AG04449 (cell line): ENCODE results near the gene CLEC4A.
"Not testable (repeated sequence)": the region's sequence is repeated elsewhere in the genome, so short reads cannot be mapped to it uniquely, and the experiment has no call there.

ENCODE experiments used
- CTCF ChIA-PET: fragments of 350-600 bp; formaldehyde crosslinking; extraction: SDS; loops from one replicate; lab custom pipeline; 2021; ENCODE audit warnings: antibody characterized with exemption; lab: Yijun Ruan, JAX
- POLR2A ChIA-PET: fragments of 400-600, 350-600 bp; formaldehyde crosslinking; extraction: SDS; loops from one replicate; lab custom pipeline; 2020; ENCODE audit warnings: antibody characterized with exemption, inconsistent platforms; lab: Yijun Ruan, JAX
- DNase-seq: peaks from one replicate; pipeline ENCODE4 v3.0.0-alpha.2; 2010; ENCODE audit warnings: low read depth, low spot score
- H3K4me3 ChIP-seq: 2 replicates; pipeline ENCODE4 v1.5.1; 2011; ENCODE audit warnings: low read depth, mild to moderate bottlenecking, control low read depth, low read length
- CTCF ChIP-seq: IDR thresholded peaks from one replicate; pipeline ENCODE4 v1.5.1; 2011; ENCODE audit warnings: mild to moderate bottlenecking, moderate library complexity, low read length, control low read depth, inconsistent platforms; ENCODE audit not compliant: insufficient read depth; ENCODE audit errors: missing control alignments

Gene CLEC4A

DNA sequence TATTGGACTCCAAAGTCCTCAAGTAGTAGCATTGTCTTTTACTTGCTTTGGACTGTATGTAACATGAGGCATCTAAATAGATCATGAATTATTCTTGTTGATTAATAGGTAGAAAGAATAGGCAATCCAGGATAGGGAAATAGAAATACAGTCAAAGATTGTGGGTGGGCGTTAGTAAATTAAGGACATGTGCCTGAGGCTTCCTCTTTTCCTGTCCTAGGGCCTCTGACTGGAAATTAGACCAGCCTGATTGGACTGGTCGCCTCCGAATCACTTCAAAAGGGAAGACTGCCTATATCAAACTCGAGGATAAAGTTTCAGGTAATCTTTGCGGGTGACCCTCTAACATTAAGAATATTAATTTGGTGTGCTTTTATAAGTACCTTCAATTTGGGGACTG is 33.7 kb upstream of the CLEC4A start:
- ChIA-PET POLR2A (no interaction called here), CTCF (no interaction called here)
- TF ChIP-seq CTCF, result no peak
- DNase-seq, result no peak
- H3K4me3 ChIP-seq, result no peak overlapping the region

- no peak overlapping the region for H3K4me3 ChIP-seq
- CTCF ChIA-PET, result interaction anchor here (1.5 to 4.5 kb wide), 3 partner anchors 10 to 139 kb away, joined by 5 to 31 read pairs (median 8); no protein-coding TSS in a partner anchor
- DNase-seq, result no peak
- TF ChIP-seq CTCF, result no peak
- POLR2A ChIA-PET, result no interaction called here
These were observed 30.1 kb upstream of the CLEC4A start for GRCh38 chr12:8093291-8093690.

- no peak overlapping the region for H3K4me3 ChIP-seq
- DNase-seq, result no peak
- ChIA-PET POLR2A (no interaction called here), CTCF (interaction anchor here (4.1 kb wide), 1 partner anchor 12 kb away, joined by 26 read pairs; no protein-coding TSS in a partner anchor)
- TF ChIP-seq CTCF, result no peak
These were observed 27.0 kb upstream of the CLEC4A start for GRCh38 chr12:8096281-8096915.

- DNase-seq, result no peak
- CTCF ChIA-PET, result interaction anchor here (1.9 to 4.1 kb wide), 2 partner anchors 9 to 138 kb away, joined by 9 to 26 read pairs; no protein-coding TSS in a partner anchor
These were observed 24.2 kb upstream of the CLEC4A start for GRCh38 chr12:8099235-8099634.

DNA sequence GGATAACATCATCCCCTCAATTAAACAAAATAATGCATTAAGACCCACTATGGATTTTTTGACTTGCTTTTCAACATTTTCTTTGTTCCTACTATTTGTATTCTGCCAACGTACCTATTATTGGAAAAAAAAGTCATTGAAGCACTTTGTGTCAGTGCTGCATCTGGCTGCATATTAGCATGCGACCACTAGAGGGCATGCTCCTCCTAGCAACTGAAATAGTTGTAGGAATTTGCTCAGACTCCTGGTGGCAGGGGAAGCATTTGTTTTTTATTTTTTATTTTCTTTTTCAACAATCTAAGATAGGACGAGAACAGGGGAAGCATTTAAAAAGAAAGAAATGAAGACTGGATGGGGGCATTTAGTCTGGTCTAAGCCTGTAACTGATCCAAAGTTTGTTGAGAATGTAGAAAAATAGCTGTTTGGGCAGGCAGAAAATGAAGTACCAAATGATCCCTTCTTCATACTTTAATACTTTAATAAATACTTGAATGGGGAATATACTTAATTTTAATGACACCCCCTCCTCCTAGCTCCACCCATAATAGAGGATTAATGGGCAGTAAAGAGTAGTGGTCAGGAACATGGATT is 14.5 kb upstream of the CLEC4A start:
- H3K4me3 ChIP-seq, result no peak overlapping the region
- ChIA-PET POLR2A (no interaction called here), CTCF (interaction anchor here (0.6 to 5.4 kb wide), 32 partner anchors 8 to 129 kb away, joined by 3 to 77 read pairs (median 4); partner anchors contain the start of genes C3AR1, CLEC4A, FAM90A1 and ZNF705A)
- peak; percentile 40 for DNase-seq
- TF ChIP-seq CTCF, result peak; percentile 92

More at GRCh38 chr12:8099235-8099634, 24.2 kb upstream of the CLEC4A start:
- H3K4me3 ChIP-seq, result no peak overlapping the region
- no peak for TF ChIP-seq CTCF
- POLR2A ChIA-PET, result no interaction called here

- not testable (repeated sequence) for H3K4me3 ChIP-seq
These were observed 10.3 kb upstream of the CLEC4A start for GRCh38 chr12:8113117-8113516.

More at GRCh38 chr12:8113117-8113516, 10.3 kb upstream of the CLEC4A start:
- POLR2A ChIA-PET, DNase-seq: not testable (repeated sequence)
- CTCF ChIA-PET, result interaction anchor here (0.7 to 0.9 kb wide), 2 partner anchors 44 to 119 kb away, joined by 3 read pairs; partner anchors contain the start of gene ZNF705A
